ELF-1 (cell line): ENCODE data around the gene ING5.

Experiments
- DNase-seq: peaks from one replicate; pipeline ENCODE4 v3.0.0-alpha.2; 2016; ENCODE audit warnings: low read depth, low spot score

Gene ING5

GRCh38 chr2:241776336-241777169 lies 74.7 kb downstream of the ING5 start, which contains the start of gene GAL3ST2:
Gene GAL3ST2, plus strand, starts transcription at chr2:241776822. Its CDS starts 134 bp downstream, at chr2:241776956.
- no peak for DNase-seq

- DNase-seq = no peak
Observed at GRCh38 chr2:241777170-241777685, 75.4 kb downstream of the ING5 start.

GRCh38 chr2:241777686-241778627 lies 76.1 kb downstream of the ING5 start:
- peak; percentile 27 for DNase-seq
